Measurements from ENCODE around the gene IDE. TPM values are rescaled to one million over a fixed set of nuclear protein-coding genes. Genes with fewer than 3 reads are reported as not detected.
A peak's percentile ranks its signal among the peaks of the same experiment; 100 is the strongest.
"Not testable (repeated sequence)": the region's sequence is repeated elsewhere in the genome, so short reads cannot be mapped to it uniquely, and the experiment has no call there.

IDE gene
- total and polyA plus RNA-seq, 7 donors = 9.2 to 69.3 (median 48.8) TPM

- H3K27me3 ChIP-seq (ENCODE audit: insufficient read depth in 3 of 3, low read length in 2 of 3) = no peaks in the 10 kb centered on the region
- peak overlapping the region; percentile 91 for H3K4me3 ChIP-seq
- H3K27ac ChIP-seq = peak overlapping the region; percentile 90
- TF ChIP-seq CTCF (IDR thresholded peaks at IDR 0.05) = no peak
- ATAC-seq (peak; percentile 87 to 91 (median 88)), DNase-seq (peak; percentile 93 to 94)
- intact Hi-C loops (cut with DNase I) = loop anchor here in 1 of 2 donors (10.0 kb wide), 2 partner anchors 283 to 1727 kb away; no protein-coding TSS in a partner anchor
- no peaks in the 10 kb centered on the region for H3K9me3 ChIP-seq
- 1% methylated on average over 38 of the region's 38 CpGs for WGBS, 3 donors
- peaks cover 5% of the 10 kb centered on the region for H3K4me1 ChIP-seq
- H3K36me3 ChIP-seq (ENCODE audit: insufficient read depth in 1 of 2, low read depth in 1 of 2) = no peaks in the 10 kb centered on the region
Observed at GRCh38 chr10:92591550-92592022, 17.7 kb upstream of the IDE start.

GRCh38 chr10:92590623-92591549 lies 17.0 kb upstream of the IDE start:
- intact Hi-C loops (cut with DNase I) = loop anchor here in 1 of 2 donors (10.0 kb wide), 2 partner anchors 284 to 1726 kb away; no protein-coding TSS in a partner anchor
- ATAC-seq (peak; percentile 41 to 62 (median 56)), DNase-seq (peak; percentile 56 to 83)
- WGBS, 3 donors = 47 to 49% (median 48%) methylated on average over 19 of the region's 19 CpGs
- Histone ChIP-seq H3K27ac (peak overlapping the region; percentile 90), H3K9me3 (no peaks in the 10 kb centered on the region), H3K4me1 (peaks cover 5% of the 10 kb centered on the region), H3K36me3 (ENCODE audit: insufficient read depth in 1 of 2, low read depth in 1 of 2) (no peaks in the 10 kb centered on the region), H3K27me3 (ENCODE audit: insufficient read depth in 3 of 3, low read length in 2 of 3) (no peaks in the 10 kb centered on the region), H3K4me3 (peak overlapping the region; percentile 91)
- no peak for TF ChIP-seq CTCF (IDR thresholded peaks at IDR 0.05)

GRCh38 chr10:92582347-92582746 lies 8.5 kb upstream of the IDE start:
- H3K4me1 ChIP-seq; DNase-seq; H3K4me3 ChIP-seq; H3K27me3 ChIP-seq (ENCODE audit: insufficient read depth in 3 of 3, low read length in 2 of 3); ATAC-seq; H3K9me3 ChIP-seq; H3K36me3 ChIP-seq (ENCODE audit: insufficient read depth in 1 of 2, low read depth in 1 of 2); H3K27ac ChIP-seq; intact Hi-C loops (cut with DNase I): not testable (repeated sequence)
- 87 to 92% (median 89%) methylated on average over 6 of the region's 6 CpGs for WGBS, 3 donors

GRCh38 chr10:92575961-92576360 lies 2.1 kb upstream of the IDE start:
- Histone ChIP-seq H3K4me3 (no peak overlapping the region), H3K36me3 (ENCODE audit: insufficient read depth in 1 of 2, low read depth in 1 of 2) (no peaks in the 10 kb centered on the region), H3K27ac (no peak overlapping the region), H3K9me3 (no peaks in the 10 kb centered on the region), H3K4me1 (peaks cover 22% of the 10 kb centered on the region), H3K27me3 (ENCODE audit: insufficient read depth in 3 of 3, low read length in 2 of 3) (no peaks in the 10 kb centered on the region)
- DNase-seq = no peak
- intact Hi-C loops (cut with DNase I) = no loop called here
- no peak for TF ChIP-seq CTCF (IDR thresholded peaks at IDR 0.05)
- ATAC-seq = no peak

GRCh38 chr10:92574548-92575261 lies 812 bp upstream of the IDE start:
- peaks cover 31% of the 10 kb centered on the region for H3K4me1 ChIP-seq
- peak overlapping the region; percentile 96 for H3K27ac ChIP-seq
- 10 to 11% (median 11%) methylated on average over 22 of the region's 22 CpGs for WGBS, 3 donors
- H3K27me3 ChIP-seq (ENCODE audit: insufficient read depth in 3 of 3, low read length in 2 of 3) = no peaks in the 10 kb centered on the region
- intact Hi-C loops (cut with DNase I) = loop anchor here (1.0 to 5.0 kb wide), 2 partner anchors 57 kb away; no protein-coding TSS in a partner anchor
- TF ChIP-seq CTCF (IDR thresholded peaks at IDR 0.05) = no peak
- peaks cover 0 to 1% of the 10 kb centered on the region in 2 donors for H3K36me3 ChIP-seq (ENCODE audit: insufficient read depth in 1 of 2, low read depth in 1 of 2)
- DNase-seq (no peak), ATAC-seq (no peak)
- H3K9me3 ChIP-seq = no peaks in the 10 kb centered on the region
- peak overlapping the region; percentile 93 for H3K4me3 ChIP-seq
